A172 (cell line): ENCODE results near the gene SMARCD2. TPM values are rescaled to one million over a fixed set of nuclear protein-coding genes. Genes with fewer than 3 reads are reported as not detected.
"Not testable (repeated sequence)": the region's sequence is repeated elsewhere in the genome, so short reads cannot be mapped to it uniquely, and the experiment has no call there.

ENCODE experiments used
- DNase-seq: peaks from one replicate; pipeline ENCODE4 v3.0.0-alpha.2; 2015; ENCODE audit warnings: low spot score
- total RNA-seq: library from RNA; depleted of rRNA; stranded (reverse); fragments of >200 nt; shearing (Covaris generic); gene quantifications from 2 replicates; pipeline ENCODE4 v1.2.3, GENCODE V29; 2014; rRNA removed

SMARCD2 gene
- total RNA-seq = 114 and 138 TPM in 2 replicates

DNA sequence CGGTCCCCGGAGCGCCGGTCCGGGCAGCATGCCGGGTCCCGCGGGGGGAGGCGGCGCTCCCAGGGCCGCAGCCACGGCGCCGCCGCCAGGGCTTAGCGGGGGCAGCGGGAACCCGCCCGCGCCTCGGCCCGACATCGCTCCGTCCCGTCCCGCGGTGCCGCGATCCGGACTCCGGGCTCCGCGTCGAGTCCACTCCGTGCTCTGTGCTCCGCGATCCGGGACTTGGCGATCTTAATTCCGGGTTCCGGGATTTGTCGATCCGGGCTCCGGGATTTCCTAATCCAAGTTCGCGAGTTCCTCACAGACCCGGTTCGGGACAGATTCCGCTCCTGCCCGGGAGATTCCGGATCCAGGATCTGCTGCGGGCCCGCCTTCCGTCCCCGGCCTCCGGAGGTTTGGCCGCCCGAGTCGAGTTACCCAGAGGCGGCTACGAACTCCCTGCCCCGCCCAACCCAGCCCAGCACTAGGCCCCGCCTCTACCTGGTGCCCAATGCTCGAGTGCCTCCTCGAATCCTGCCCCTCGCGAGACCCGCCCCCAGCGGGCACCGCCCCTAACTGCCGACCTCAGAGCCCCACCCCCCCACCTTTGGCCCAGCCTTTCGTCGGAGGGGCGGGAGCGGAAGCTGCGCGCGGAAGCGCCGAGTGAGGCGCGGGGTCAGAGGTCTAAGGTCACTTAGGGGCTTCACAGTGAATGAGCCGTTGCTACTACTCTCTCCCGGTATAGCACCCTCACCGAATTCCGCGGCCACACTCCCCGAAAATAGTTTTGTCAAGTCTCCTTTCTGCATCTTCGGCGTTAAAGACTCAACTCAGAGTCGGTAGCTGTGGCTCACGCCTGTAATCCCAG is at the start of gene SMARCD2:
Gene SMARCD2 (minus strand): TSS at position 146 of the 847 bp plus-strand sequence. CDS start 11 bp downstream, at position 135.
- peak; percentile 97 for DNase-seq

DNA sequence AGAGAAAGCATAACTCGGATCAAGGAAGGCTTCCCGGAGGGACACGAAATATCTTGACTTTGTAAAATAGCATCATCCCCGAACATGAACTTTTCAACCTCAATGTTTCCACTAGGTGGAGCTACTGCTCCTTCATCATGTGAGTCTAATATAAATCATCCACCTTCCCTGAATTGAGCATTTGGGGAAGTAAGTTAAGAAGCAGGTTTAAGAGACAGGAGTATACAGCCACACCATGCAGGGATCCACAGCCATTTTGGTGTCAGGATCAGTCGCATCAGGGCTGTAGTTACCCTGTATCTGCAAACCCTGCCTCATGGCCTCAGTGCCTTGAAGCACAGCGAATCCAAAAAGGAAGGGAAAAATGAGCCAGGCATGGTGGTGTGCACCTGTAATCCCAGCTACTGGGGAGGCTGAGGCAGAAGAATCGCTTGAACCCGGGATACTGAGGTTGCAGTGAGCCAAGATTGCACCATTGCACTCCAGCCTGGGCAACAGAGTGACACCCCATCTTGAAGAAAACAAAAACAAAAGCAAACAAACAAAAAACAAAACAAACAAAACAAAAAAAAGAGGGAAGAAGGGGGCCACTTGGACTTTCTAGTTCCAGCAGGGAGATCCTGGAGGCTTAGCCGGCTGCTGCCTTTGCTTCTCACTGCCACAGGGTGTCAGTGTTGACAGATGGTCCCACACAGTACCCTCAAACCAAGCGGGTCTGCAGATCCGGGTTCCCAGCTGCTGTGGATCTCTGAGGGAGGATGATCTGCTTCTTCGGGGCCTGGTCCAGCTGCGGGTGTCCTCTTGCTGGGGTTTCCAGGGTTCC is 46.8 kb upstream of the SMARCD2 start:
- DNase-seq = peak; percentile 25

DNA sequence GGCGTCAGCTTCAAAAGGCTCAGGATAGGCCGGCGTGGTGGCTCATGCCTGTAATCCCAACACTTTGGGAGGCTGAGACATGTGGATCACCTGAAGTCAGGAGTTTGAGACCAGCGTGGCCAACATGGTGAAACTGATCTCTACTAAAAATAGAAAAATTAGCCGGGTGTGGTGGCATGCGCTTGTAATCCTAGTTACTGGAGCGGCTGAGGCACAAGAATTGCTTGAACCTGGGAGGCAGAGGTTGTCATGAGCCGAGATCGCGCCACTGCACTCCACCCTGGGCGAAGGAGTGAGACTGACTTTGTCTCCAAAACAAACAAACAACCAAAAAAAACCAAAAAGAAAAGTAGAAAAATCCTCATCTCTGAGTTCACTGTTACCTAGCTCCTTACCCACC is 42.6 kb upstream of the SMARCD2 start:
- DNase-seq = not testable (repeated sequence)

DNA sequence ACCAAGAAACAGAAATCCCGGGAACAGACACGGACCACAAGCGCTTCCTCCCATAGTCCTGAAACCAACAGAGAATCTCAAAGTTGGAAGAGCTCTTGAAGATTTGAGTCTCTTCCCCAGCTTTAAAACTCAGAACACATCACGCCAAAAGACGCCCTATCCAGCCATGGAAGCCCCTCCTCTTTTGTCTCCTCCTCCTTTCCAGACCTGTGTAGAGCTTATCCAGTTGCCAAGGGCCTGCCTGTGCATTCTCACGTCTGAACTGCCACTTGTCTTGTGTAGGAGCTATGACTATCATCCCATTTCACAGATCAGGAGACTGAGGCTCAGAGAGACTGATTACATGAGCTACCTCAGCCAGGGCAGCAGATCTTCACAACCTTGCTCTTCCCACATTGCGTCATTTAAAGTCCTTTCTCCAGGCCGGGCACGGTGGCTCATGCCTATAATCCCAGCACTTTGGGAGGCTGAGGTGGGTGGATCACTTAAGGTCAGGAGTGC is 40.2 kb upstream of the SMARCD2 start:
- not testable (repeated sequence) for DNase-seq

DNA sequence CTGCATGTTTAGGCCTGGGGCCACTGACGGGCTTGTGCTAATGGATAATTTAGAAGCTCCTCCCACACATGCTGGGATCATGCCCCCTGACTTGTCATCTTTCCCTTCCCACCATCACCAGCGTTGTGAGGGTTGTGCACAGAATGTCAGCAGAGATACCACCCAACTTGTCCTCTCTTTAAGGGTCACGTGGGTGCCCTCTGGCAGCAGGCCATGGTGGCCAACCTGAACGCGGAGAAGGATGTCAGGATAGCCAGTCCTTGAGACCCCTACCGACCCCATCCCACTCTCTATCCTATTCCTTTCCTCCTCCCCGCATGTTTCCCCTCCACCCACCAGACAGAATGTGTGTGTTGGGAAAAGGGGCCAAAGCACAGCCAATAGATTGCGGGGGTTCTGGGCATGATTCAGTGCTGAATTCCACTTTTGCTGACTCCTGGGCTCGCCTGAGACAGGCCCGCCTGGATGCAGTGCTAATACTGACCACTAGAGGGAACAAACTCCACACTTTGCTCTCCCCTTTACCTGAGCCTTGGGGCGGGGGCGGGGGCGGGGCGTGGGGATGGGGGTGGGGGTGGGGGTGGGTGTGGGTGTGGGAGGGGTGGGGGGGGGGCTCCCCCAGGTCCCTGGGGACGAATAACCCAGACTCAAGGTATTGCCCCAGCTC is 39.6 kb upstream of the SMARCD2 start, which contains the start of gene GH2:
Gene GH2 (minus strand): TSS at position 10 of the 667 bp plus-strand sequence. CDS start 143 bp downstream, outside the sequence.
- DNase-seq = peak; percentile 65

DNA sequence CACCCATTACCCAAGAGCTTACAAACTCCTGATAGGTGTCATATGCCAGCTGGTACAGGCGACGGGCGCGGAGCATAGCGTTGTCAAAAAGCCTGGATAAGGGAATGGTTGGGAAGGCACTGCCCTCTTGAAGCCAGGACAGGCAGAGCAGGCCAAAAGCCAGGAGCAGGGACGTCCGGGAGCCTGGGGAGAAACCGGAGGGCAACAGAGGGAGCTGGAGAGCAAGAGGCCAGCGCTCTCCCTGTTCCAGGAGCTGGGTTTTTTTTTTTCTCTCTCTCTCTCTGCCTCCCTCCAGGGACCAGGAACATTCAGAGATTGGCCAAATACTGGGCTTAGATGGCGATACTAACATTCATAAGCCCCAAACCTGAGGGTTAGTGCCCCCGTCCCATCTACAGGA is 38.9 kb upstream of the SMARCD2 start:
- not testable (repeated sequence) for DNase-seq

DNA sequence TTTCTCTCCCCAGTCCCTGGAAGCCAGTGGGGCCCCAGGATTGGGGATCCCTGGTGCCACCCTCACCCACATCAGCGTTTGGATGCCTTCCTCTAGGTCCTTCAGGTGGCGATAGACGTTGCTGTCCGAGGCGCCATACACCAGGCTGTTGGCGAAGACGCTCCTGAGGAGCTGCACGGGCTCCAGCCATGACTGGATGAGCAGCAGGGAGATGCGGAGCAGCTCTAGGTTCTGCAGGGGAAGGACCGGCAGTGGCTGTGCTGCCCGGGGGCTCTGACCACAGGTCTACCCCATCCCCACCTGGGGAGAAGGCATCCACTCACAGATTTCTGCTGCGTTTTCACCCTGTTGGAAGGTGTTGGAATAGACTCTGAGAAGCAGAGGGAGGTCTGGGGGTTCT is 38.2 kb upstream of the SMARCD2 start:
- no peak for DNase-seq

DNA sequence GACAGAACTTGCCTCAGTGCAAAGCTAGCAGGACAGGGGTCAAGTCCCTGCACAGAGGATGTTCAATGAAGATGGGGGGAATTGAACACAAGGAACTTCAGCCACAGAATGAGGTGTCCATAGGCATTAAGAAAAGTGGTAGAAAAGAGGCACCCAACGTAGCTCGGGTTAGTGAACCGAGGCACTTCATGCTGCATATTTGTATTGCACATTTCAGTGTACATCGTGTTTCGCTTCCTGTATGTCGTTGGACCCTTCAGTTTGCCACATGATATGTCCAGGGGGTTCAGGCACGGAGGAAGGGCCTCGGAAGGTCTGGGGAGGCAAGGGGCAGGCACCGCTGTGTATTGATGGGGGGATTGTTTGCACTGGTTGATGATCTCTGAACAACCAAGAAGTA is 35.9 kb upstream of the SMARCD2 start:
- DNase-seq = not testable (repeated sequence)

DNA sequence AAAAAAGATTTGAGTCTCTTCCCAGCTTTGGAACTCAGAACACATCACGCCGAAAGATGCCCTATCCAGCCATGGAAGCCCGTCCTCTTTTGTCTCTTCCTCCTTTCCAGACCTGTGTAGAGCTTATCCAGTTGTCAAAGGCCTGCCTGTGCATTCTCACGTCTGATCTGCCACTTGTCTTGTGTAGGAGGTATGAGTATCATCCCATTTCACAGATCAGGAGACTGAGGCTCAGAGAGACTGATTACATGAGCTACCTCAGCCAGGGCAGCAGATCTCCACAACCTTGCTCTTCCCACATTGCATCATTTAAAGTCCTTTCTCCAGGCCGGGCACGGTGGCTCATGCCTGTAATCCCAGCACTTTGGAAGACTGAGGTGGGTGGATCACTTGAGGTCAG is 32.2 kb upstream of the SMARCD2 start:
- DNase-seq = not testable (repeated sequence)

DNA sequence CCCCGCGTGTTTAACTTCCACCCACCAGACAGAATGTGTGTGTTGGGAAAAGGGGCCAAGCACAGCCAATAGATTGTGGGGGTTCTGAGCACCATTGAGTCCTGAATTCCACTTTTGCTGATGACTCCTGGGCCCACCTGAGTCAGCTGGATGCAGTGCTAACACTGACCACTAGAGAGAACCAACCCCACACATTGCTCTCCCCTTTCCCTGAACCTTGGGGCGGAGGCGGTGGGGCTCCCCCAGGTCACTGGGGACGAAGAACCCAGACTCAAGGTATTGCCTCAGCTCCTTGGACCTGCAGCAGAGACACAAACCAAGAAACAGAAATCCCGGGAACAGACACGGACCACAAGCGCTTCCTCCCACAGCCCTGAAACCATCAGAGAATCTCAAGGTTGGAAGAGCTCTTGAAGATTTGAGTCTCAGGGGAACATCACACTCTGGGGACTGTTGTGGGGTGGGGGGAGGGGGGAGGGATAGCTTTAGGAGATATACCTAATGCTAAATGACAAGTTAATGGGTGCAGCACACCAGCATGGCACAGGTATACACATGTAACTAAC is 31.7 kb upstream of the SMARCD2 start:
- DNase-seq = not testable (repeated sequence)

DNA sequence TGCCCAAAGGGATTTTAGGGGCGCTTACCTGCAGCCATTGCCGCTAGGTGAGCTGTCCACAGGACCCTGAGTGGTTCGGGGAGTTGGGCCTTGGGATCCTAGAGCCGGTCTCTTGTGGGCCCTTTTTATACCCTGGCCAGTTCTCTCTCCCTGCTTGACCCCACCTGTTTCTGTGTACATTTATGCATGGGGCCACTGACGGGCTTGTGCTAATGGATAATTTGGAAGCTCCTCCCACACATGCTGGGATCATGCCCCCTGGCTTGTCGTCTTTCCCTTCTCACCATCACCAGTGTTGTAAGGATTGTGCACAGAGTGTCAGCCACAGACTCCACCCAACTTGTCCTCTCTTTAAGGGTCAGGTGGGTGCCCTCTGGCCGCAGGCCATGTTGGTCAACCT is 31.1 kb upstream of the SMARCD2 start, which contains the start of gene CSH2:
Gene CSH2 (minus strand): TSS at position 101 of the 400 bp plus-strand sequence. CDS start 63 bp downstream, at position 38.
- DNase-seq = not testable (repeated sequence)

DNA sequence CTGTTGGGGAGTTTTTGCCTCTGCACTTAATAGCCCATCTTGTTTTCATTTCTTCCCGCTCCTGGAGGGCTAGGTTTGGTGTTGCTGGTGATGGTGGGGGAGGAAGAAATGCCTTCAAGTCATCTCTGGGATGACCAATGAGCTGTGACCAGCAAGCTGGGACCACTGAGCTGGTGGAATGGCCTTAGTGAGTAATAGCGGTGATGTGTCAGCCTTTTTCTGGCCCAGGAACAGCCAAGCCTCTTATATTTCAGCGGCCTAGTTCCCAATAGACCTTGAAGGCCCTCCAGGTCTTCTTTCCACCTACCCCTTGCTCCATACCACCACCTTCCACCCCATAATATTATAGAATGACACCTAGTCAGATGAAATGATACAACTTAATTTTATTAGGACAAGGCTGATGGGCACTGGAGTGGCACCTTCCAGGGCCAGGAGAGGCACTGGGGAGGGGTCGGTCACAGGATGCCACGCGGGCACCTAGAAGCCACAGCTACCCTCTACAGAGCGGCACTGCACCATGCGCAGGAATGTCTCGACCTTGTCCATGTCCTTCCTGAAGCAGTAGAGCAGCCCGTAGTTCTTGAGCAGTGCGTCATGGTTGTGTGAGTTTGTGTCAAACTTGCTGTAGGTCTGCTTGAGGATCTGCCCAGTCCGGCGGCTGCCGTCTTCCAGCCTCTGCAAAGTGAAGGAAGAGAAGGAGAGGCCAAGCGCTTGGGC is 29.3 kb upstream of the SMARCD2 start:
- DNase-seq = not testable (repeated sequence)

DNA sequence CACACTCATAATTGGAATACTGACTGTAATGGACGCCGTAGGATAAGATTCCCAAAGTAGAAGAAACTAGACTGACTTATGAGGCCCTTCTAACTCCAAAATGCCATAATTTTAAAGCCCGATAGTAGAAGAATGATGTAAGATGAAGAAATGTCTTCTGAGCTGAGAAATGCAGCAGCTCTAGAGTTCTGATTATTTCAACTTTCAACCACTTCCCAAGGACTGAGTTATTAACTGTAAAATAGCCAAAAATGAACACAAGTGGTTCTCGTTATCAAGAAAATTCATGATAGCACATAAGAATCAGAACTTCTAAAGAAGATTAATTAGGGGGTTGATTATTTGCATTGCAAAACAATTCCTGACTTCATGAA is 27.8 kb upstream of the SMARCD2 start:
- DNase-seq = not testable (repeated sequence)

DNA sequence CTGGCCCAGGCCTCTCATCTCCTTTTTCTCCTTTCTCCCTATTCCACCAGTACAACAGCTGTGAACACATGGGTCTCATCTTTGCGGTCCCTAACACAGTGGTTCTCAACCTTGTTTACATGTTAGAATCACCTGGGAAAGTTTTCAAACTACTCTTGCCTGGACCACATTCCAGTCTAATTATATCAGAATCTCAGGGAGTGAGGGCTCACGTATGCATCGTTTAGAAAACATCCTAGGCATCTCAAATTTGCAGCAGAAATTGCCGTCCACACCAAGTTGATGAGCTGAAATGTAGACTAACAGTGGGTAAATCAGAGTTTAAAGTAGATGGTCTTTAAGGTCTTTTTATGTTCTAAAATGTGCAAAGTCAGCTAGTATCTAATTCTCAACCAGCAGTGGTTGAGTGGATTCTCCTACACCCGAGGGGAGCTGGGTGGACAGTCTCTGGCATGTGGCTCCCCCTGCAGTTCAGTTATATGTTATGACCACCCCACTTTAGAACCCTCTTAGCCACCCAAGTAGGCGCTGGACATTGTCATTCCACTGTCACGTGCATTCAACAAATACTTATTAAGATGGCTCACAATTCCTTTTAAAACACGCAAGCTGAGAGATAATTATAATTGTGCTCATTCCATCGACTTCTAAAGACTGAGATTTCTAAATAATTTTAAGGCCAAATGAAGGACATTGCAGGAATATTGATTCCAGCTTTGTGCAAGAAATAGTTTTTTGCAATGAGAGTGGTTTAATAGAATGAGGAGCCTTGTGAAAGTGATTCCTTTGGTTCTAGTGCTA is 27.2 kb upstream of the SMARCD2 start:
- DNase-seq = peak; percentile 15

DNA sequence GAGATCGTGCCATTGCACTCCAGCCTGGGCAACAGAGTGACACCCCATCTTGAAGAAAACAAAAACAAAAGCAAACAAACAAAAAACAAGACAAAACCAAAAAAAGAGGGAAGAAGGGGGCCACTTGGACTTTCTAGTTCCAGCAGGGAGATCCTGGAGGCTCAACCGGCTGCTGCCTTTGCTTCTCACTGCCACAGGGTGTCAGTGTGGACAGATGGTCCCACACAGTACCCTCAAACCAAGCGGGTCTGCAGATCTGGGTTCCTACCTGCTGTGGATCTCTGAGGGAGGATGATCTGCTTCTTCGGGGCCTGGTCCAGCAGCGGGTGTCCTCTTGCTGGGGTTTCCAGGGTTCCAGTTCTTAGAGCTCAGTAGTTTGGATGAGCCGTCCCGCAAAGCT is 24.1 kb upstream of the SMARCD2 start:
- not testable (repeated sequence) for DNase-seq

DNA sequence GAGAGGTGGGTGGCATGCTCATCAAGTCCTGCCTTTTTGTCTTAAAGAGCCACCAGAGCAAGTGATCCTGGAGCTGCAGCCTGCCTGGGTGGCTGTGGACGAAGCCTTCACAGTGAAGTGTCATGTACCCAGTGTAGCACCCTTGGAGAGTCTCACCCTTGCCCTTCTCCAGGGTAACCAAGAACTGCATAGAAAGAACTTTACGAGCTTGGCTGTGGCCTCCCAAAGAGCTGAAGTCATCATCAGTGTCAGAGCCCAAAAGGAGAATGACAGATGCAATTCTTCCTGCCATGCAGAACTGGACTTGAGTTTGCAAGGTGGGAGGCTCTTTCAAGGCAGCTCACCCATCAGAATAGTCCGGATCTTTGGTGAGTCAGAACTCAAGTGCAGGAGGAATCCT is 16.8 kb upstream of the SMARCD2 start:
- no peak for DNase-seq

DNA sequence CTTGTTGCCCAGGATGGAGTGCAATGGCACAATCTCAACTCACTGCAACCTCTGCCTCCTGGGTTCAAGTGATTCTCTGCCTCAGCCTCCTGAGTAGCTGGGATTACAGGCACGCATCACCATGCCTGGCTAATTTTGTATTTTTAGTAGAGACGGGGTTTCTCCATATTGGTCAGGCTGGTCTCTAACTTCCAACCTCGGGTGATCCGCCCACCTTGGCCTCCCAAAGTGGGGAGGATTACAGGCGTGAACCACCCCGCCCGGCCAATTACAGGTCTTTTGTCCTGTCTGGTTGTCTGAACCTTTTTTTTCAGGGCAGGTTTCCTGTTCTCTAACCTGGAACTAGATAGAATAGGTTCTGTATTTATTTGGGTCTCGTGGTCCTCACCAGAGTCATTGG is 13.9 kb upstream of the SMARCD2 start:
- DNase-seq = not testable (repeated sequence)

DNA sequence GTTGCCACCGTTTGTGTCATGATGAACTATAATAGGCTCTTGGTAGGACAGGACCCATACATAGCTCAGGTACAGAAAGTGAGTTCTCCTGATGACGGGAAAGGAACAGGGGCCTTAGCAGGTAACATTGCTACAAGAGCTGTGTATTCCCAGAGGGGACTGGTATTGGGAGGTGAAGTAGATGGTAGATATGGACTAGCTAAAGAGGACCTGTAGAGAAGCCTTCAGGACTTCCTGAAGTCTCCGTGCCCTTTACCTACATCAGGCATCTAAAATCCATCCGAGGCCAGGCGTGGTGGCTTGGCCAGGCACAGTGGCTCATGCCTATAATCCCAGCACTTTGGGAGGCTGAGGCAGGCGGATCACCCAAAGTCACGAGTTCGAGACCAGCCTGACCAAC is 12.7 kb upstream of the SMARCD2 start:
- DNase-seq = no peak

DNA sequence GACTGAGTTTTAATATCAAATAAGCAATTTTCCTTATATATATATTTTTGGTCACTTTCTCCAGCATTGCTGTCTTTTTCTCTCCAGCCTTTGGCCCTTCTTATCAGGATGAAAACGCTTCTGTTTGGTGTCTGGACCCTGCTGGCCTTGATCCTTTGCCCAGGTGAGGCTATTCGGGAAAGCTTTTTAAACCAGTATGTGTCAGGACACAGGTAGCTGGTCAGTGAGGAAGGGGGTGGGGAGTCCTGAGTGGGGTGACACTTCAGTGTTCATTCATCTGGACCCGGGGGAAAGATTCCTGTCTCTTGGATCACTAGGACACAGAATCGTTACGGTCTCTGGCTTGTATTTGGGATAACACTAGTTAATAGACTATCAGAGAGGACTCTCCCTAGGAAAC is 12.2 kb upstream of the SMARCD2 start:
- DNase-seq = no peak

DNA sequence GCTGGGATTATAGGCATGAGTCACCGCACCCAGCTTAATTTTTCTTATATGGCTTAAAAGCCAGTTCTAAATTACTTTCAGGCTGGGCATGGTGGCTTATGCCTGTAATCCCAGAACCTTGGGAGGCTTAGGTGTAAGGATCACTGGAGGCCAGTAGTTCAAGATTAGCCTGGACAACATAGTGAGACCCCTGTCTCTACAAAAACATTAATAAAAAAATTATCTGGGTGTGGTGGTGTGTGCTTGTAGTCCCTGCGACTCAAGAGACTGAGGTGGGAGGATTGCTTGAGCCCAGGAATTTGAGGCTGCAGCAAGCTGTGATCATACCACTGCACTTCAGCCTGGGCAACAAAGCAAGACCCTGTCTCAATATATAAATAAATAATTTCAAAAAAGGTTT is 10.8 kb upstream of the SMARCD2 start:
- no peak for DNase-seq
